GM21825 (cell line): Measurements from ENCODE around the gene SLC22A3.

Experiments used
- ATAC-seq: cut with Tn5 transposase; IDR thresholded peaks from one replicate; pipeline ENCODE4 v1.9.1; 2021; ENCODE audit warnings: mild to moderate bottlenecking, moderate library complexity; ENCODE audit not compliant: unreplicated experiment

The SLC22A3 gene

DNA sequence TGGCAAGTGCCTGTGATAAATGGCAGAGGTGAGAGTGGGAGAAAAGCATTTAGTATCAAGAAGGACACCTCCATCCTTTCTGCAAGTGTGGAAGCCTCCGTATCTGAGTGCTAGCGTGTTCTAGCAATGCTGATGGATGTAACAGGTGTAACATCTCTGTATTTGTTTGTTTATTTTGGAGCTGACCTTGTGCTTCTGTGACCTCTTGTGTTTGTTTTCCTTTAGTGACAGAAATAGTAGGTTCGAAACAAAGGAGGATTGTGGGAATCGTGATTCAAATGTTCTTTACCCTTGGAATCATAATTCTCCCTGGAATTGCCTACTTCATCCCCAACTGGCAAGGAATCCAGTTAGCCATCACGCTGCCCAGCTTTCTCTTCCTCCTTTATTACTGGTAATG is 60.4 kb downstream of the SLC22A3 start:
- ATAC-seq = no peak

DNA sequence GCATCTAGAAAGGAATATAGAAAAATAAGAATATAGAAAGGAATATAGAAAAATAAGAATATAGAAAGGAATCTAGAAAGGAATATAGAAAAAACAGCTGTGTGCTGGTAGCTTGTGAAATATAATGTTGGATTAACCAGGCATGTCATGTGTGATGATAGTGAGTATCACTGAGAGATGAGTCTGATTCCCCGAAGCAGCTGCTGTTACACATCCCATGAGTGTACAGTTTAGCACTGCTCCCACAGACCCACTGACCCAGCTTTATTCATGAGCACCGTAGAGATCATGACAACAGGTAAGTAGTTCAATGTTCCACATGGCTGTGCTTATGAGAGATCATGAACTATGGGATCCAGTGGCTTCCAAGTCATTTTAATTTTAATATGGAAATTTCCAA is 64.8 kb downstream of the SLC22A3 start:
- ATAC-seq = no peak

DNA sequence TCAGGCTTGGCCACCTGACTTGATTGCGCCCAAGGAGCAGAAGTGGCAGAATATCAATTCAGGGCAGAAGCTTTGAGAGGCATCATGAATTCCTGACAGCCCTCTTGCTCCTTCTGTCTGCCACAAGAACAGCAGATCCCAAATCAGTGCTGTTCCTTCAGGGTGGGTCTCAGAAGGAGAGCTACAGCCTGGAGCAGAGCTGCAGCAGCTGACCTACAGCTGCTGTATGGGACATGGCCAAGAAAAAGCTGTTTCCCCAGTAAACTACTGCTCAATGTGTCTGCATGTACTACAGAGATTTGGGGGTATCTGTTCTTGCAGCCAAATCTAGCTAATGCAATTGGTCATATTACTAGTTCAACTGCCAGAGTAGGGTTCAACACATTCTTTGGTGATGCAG is 69.0 kb downstream of the SLC22A3 start:
- no peak for ATAC-seq

DNA sequence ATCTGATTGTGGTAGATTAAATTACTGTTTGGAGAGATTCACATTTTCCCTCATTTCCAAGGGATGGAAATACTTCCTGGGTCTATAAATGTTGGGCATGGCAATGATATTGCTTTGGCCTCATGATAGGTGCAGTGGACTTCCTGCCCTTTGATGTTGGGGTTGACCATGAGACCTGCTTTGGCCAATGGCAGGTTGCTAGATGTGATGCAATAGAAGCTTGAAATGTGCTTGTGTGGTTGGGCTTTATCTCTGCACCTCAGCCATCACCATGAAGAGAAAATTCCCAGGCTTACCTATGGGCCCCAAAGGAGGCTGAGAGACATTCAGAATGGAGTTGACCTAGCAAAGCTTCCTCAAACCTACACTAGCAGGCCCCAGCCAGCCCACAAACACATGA is 69.4 kb downstream of the SLC22A3 start:
- no peak for ATAC-seq

- ATAC-seq = no peak
Measured at GRCh38 chr6:160418370-160418769, 70.2 kb downstream of the SLC22A3 start.

GRCh38 chr6:160419488-160419887 is 71.3 kb downstream of the SLC22A3 start:
- no peak for ATAC-seq

- ATAC-seq = no peak
Measured at GRCh38 chr6:160420253-160420968, 72.2 kb downstream of the SLC22A3 start.

DNA sequence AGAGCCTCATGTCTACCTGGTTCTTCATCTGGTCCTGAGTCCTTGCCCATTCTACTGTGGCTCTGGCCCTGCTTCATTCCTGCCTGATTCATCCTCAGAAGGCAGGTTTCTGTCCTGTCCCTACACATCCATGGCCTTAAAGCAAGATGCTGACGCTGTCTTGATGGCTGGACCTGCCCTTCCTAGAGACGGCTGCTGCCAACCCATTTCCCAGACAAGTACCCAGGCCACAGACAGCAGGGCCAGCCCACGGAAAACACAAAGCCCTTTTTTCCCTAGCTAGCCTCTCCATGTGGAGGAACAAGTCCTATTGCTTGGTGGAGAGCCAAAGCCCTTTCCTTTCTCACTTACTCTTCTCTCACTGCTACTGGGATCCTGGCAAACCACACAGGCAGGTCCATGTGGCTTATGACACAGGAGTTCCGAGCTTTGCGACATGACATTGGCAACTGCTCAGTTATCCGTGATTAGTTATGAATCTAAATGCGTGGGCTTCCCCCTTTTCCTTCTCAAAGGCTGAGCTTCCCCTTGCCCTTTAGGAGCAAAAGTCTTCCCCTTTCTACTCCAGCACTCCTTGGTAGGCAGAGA is 72.9 kb downstream of the SLC22A3 start:
- ATAC-seq = no peak

DNA sequence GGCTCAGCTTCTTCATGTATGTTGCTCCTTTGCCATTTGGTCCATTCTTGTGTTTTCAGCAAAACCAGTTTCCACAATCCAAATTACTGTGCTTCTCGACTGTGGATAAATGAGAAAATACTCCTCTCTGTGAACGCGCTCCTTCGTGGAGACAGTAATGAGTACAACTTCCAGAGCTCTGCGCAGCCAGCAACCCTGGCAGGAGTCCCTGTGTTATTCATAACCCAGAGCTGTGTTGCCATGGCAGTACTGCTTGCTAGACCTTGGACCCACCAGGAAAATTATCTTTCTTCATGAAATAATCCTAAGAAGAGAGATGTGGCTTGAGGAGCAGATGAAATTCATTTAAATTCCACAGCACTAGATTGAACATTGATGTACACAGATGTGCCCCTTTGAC is 73.7 kb downstream of the SLC22A3 start:
- no peak for ATAC-seq

DNA sequence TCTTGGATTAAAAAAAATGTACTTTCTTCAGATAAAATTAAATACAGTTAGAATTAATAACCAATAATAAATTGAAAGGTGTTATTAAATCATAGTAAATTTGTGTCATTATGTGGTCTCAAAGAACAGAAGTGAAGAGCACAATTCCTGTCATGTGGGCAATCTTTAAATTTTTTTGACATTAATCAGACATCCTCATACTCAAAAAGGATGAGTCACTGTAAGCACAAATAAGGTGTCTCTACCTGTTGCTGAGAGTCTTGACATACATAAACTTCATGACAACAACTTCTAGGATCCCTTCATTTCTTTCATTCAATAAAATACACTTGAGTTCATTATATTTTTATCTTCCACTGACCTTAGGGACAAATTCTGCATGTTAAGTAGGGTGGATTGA is 76.1 kb downstream of the SLC22A3 start:
- ATAC-seq = no peak

DNA sequence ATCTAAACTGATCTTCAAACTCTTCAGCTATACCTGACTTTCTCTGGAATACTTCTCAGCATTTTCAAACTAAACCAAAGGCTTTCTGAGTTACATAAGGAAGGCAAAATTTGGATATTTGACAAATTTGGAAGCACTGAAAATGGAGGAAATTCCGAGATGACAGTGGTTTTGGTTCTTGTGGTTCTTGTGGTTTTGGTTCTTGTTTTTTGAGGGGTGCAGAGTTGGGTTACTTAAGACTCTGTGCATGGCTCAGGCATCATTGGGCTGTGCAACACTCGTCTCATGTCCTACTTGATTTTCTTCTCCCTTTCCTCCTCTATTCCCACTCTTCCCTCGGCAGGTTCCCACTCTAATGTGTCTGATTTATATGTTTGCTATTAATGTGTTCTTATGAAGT is 78.0 kb downstream of the SLC22A3 start:
- ATAC-seq = no peak

DNA sequence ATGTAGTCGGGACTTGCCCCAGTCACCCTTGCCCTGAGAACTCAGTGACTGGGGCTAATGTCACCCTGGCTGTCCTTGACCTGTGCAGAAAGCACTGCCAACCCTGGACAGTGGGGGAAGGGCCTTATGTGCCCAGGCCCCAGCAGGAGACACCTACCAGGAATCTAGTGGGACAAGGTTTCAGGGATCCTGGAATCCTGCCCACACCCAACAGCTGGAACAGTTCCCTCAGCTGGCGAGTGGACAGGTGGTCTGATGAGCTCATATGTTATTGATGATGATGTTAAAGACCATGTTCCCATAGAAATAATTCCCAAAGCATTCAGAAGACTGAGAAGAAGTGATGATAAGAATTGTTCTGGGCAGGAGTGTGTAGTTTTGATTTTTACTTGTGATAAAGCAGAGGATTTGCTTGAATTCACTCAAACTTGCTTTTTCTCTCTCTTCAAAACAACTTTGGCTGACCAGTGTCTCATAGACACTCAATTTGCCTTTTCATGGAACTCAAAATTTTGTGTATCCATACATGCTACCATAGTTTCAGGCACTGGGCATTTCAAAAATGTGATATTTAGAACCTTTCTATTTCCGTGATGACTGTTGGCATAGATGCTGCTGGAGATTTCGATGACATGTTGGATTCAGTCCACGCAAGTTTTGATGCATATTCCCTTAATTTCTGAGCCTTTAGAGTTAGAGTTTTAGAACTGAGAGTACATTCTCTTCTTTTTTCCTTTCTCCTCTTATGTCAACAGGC is 79.3 kb downstream of the SLC22A3 start:
- ATAC-seq = no peak

DNA sequence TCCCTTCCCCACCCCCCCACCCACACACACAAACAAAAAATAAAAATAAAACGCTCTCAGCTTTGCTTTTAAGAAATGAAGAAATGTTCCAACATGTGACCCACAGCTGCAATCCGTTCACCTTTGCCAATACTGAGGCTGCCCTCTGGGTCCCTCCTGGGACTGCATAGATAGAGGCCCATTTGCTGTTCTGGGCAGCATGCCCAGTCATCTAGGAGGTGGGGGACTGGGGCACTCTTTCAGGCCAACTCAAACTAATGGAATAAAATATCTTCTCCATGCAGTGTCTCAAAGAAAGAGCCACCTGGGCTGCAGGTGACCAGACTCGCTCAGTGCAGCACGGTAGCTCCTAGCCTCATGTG is 79.9 kb downstream of the SLC22A3 start:
- ATAC-seq = no peak

DNA sequence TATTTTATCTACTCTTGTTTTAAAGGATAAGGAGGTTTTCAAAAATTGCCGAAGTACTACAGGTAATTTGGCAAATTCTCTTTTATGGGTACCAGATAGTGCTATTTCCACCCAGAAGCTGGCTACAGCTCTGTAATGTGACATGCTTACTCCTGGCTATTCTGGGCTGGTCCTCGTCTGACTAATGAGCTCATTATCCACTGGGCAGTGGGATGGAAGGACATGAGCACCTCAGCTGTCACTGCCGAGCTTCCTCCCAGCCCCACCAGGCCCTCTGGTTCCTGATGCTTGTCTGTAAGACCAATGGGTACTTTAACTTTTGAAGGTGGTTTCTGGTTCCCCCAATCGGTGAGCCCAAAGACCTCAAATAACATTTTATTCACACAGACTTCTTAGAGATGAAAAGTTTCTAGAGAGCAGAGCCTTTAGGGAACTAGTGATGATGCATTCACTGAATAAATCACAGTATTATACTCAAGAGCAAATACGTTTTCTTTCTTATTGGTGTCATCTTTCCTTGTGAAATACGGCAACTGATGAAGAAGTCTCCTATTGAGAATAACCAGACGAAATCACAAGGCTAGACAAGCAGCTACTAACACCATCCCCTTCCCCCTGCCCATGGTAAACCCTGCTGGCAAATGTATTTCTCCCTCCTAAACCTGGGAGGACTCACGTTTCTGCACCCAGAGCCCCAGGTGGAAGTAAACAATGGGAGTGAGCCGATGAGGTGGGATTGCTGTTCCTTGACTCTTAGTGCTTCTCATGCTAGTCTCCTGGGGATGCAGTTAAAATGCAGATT is 80.8 kb downstream of the SLC22A3 start:
- ATAC-seq = no peak

DNA sequence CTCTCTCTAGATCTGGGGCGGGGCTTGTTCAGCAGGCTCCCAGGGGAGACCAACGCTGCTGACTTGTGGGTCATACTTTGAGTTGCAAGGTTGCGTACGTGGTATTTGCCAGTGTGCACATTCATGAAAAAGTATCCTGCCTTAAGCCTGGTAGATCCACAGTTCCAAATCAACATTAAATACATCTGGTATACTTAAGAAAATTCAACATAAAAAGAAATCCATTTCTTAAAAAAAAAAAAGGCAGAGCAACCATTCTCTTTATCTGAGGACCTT is 81.4 kb downstream of the SLC22A3 start:
- ATAC-seq = no peak

- no peak for ATAC-seq
Measured at GRCh38 chr6:160430203-160430602, 82.0 kb downstream of the SLC22A3 start.

DNA sequence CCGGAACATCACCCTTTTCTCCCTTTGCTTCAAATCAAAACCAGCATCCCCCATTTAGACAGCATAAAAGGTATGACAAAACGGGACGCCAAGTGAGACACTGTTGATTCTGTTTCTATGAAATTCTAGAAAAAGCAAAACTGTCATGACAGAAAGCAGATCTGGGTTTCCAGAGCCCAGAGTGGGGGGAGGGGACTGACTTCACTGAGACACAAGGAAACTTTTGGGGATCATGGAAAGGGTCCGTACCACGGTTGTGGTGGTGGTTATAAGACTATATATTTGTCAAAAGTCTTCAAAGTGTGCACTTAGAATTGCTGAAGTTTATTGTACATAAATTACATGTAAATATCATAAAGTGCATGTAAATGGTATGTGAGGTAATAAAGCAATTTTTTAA is 82.6 kb downstream of the SLC22A3 start:
- no peak for ATAC-seq

GRCh38 chr6:160431226-160431625 is 83.0 kb downstream of the SLC22A3 start:
- no peak for ATAC-seq

DNA sequence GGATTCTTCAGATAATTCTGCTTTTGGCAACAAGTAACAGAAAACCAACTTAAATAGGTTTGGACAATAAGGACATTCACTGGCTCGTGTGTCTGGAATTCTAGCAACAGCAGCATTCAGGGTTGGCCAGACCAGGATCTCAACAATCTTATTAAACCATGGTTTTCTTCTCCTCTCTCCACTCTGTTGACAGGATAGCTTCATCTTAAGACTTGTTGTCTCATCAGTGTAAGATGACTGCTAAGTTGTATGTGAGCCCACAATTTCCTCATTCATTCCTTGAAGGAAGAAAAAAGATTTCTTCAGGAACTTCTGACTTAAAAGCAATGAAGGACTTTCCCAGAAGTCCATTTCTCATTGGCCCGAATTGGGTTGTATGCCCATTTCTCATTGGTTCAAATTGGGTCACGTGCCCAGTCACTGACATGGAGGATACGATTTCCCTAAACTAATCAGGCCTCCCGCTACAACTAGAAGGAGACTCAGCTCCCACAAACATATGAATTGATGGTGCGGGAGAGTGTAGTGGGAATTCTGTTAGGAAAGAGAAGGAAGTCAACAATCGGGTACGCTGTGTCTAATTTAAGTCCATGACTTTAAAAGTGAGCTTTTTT is 83.7 kb downstream of the SLC22A3 start:
- ATAC-seq = no peak

DNA sequence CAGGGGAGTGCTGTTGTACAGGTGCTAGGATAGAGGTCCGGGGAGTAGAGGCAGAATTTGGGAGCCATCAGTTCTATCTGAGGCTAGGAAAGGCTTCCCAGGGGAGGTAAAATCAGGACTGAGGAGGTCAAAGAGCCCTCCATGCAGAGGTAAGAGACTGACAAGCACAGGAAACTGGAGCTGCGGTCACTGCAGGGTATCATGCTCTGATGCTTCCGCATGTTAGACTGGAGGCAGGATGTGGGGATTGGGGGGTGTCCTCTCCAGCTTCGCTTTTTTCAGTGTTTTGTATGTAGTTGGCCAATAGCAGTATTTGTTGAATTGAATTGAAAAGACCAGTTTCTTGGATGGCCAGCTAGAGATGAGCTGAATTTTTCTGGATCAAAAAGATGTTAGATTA is 87.8 kb downstream of the SLC22A3 start:
- ATAC-seq = no peak

DNA sequence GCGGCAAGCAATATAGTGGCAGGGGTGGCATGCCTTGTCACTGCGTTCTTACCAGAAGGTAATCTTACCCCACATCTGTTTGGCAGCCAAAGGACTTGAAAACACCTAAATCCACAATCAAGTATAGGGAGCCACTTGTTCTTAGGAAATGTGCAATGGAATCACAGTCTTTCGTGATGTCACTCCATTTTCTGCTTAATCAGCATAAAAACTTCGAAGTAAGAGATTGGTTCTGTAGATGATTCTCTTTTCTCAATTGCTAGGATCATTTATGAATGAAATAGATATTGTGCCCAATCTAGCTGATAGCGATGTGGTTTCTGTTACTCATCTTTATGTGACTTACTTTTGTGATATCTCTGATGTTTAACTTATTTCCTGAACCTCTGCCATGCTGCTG is 89.0 kb downstream of the SLC22A3 start:
- no peak for ATAC-seq
